Activated CD4-positive, CD25-positive, alpha-beta regulatory T cell treated with anti-CD3 and anti-CD28 coated beads, Interleukin-2, amount 50 U/mL, for 72 hours (primary cell): ENCODE results near the gene INSL3.

Source experiments
- DNase-seq: peaks from one replicate; pipeline ENCODE4 v3.0.0; 2021

INSL3 gene

DNA sequence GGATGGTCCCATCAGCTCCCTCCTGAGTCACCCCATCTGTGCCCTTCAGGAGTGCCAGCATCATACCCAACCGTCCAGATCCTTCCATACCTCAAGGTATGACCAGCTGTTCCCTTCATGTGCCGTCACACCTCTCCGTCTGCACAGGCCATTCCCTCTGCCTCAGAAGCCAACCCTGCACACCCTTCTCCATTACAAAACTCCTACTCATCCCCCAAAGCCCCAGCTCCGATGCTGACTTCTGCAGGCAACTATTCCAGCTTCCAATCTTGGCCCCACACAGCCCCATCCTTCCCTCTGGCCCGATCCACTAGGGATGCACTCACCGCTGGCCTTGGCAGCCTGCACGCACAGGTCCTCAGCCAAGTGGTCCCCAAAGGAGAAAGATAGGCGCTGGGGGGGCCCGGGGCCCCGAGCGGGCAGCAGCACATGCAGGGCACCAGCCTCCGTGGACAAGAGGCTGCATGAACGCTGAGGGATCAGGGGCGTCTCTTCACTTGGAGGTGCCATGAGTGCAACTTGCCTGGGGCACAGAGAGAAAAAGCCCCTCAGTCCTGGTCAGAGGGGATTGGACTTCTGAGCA is 22.7 kb upstream of the INSL3 start:
- DNase-seq, result no peak

DNA sequence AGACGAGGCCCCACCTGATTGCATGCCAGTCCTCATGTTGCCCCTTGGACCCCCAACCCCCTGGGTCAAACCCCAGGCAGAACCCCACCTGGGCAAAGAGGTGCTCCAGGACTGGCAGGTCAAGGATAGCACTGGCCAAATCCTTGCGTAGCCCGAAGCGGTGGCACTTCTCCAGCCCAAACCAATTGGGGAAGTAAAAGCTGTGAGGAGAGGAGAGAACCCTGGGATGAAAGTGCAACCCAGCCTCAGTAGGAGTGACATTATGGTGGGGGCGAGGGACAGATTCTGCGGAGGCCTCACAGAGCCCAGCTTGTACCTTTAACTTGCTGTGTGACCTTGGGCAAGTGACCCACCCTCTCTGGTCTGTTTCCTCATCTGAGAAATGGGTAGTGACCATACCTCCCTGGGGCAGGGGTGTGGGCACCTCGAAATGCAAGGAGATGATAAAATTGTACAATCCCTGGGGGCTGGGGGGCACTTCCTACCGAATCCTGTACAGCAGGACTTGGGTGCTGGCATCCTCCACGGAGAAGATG is 22.0 kb upstream of the INSL3 start:
- no peak for DNase-seq

DNA sequence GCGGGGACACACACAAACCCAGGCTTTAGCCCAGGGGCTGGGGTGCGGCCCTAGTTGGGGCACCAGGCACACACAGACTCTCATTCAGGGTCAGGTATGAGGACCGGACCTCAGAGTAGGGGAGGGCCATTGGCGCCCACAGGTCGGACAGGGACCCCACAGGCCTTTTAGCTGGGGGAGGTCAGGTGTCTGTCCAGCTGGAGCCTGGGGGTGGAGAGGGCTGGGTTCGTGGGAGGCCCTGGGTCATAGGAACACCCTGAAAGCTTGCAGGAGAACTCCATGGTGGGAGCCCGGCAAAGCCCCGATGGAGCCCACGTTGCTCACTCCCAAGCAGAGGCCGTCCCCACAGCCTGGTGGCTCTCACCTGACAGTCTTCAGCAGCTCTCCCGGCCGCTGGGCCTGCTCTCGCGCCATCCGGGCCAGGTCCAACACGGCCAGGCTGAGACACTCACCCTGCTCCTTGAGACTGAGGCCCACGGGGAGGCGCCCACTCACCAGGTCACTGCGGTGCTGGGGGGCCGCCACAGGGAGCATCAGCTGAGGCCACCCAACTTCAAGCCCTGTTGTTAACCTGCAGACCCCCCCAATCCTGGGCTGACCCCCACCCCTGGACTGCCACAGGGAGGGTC is 21.5 kb upstream of the INSL3 start:
- no peak for DNase-seq

DNA sequence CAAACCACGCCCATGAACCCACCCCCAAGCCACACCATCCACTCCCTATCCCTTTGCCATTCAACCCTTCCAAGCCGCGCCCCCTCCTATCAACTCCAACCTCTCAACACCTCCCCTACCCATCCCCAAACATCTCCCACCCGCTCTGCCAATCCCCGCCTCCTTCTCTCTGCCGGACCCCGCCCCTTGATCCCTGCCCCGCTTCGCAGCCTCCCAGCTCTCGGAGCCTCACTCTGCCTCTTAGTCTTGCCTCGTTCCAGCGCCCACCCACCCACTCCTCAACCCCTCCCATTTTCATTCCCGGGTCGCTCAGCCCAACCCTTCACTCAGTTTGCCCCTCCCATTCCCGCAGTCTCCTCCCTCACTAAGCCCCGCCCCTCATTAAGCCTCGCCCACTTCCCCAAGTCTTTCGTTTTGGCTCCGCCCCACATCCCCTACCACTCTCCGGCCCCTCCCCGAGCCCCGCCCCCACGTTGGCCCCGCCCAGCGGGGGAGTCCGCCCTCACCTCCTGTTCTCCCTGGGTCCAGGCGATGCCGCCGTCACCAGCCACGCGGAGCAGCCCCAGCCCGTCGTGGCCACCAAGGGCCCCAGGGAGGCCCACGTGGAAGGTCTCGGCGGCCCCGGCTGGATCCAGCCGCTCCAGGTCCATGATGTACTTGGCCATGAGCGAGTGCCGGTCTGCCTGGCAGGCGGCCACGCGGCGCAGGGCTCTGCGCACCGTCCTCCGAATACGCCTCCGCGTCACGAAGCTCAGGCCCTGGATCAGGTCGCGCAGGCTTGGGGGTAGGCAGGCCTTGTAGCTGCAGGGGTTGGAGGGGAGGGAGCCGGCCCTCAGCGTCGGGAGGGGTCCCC is 20.7 kb upstream of the INSL3 start:
- peak; percentile 72 for DNase-seq

DNA sequence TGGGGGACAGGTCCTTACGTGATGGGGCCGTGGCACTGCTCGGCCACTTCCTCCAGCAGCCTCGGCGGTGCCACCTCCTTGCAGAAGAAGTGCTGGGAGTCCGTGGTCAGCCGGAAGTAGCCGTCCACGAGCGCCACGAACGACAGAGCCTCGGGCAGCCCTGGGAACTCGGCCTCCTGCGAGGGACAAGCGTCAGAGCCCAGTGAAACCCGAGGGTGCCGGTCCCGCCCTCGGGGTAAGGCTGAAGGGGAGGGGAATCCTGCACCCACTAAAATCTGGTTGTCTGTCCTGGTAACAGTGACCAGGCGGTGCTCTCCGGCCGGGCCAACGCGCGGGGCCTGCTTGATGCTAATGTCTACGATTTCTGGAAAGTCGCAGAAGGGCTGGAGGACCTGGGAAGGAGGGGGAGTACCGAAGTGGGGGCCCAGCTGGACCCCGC is 20.1 kb upstream of the INSL3 start:
- DNase-seq, result no peak

DNA sequence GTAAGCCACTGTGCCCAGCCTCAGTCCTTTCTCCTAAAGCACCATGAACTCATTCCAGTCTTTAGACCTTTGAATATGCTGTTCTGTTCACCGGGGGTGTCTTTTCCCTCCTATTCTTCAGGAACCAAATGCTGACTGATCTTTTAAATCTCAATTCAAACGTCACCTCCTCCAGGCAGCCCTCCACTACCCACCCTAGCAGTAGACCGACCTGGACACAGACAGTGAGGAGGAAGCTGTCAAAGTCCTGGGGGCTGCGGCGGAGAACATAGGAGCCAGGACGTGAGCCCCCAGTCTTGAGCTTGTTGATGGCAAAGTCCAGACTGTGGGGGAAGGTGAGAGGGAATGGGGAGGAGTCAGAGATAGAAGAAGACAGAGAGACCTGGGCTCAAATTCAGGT is 18.7 kb upstream of the INSL3 start:
- no peak for DNase-seq

DNA sequence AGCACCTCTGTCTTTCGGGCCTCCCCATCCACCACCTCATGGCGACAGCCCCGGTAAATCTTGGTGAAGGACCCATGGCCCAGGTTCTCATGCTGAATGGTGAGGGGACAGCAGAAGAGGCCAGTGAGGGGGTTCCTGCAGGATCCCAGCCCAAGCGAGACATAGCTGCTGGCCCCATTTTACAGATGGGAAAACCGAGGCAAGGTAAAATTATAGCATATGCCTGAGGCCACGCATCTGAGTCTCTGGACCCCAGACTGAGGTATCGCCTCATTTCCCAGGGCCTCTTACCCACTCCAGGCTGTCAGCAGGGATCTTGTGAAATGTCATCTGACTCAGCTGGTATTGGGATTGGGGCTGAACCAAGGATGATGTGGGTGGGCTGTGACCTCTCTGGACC is 16.7 kb upstream of the INSL3 start:
- no peak for DNase-seq

DNA sequence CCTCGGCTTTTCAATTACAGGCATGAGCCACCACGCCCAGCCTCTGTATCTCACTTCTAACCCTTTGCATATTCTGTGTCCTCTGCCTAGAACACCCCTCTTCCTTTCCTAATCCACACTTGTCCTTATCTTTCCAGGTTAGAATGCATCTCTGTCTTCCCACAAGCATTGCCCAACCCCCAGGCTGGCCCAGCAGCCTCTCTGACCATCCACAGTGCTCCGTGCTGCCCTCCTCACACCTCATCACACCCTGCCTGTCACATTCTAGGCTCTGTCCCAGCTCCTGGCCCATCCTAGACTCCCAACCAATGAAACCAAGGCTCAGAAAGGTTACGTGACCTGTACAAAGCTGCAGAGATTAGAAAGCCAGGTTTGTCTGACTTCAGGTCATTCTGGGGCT is 15.2 kb upstream of the INSL3 start:
- no peak for DNase-seq

DNA sequence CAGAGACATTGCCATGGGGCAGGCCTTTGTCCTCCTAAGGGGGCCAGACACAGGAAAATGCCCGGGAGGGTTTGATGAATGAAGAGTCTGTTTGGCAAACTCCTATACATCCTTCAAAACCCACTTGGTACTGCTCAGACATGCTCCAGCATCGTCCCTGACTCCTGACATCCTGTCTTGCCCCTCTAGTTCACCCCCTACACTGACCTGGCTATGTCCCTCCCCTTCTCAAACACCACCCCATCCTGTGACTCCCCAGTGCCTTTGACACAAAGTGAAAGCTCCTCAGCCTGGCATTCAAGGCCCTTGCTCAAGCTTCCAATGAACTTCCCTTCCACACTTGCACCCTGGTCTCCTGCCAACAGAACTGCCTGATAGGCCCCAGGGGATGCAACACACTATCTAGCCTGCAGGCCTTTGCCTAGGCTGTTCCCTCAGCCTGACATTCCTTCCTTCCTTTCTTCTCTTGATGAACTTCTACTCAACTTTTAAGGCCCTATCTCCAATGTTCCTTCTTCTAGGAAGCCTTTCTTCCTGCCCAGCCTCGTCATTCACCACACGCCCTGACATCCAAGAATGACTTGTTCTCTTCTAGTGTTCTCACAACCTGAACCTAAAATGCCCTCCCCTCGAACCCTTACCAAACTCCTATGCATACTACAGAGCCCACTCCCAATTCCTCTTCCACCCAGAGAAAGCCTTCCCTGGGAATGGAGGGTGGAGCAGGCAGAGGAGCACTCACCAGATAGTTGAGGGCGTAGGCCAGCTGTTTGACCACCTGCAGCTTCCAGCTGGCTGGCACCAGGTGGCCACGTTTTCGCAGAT is 14.1 kb upstream of the INSL3 start:
- DNase-seq, result no peak

DNA sequence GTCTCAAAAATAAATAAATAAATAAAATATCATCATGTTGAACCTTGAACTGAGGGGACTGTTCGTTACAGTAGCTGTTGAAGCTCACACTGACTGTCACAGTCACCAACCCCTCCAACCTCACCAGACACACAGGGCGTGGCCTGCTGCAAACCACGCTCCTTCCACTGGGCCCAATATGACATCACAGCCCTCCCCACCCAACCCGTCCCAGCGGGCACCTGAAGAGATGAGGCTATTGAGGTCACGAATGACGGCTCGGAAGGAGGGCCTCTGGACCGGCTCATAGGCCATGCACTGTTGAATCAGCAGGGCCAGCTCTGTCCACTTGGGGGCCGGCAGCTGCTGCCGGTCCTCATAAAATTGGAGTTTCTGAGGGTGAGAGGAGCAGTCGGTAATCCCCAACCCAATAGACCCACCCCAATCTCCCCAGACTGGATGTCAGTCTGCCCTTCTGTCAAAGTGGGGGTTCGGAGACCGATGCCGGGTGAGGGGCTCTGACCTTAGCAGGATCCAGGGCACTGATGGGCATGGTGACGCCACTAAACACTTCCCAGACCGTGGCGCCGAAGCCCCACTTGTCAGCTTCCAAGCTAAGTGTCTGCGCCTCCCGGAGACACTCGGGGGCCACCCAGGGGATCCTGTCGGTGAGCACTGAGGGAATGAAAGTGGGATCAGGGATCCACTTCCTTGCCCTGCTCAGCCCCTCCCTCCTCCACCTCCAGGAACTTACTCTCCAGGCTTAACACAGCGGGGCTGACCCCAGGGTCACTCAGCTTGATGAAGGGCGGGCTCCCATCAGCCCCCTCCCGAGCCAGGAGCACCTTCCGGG is 13.2 kb upstream of the INSL3 start:
- DNase-seq, result no peak

DNA sequence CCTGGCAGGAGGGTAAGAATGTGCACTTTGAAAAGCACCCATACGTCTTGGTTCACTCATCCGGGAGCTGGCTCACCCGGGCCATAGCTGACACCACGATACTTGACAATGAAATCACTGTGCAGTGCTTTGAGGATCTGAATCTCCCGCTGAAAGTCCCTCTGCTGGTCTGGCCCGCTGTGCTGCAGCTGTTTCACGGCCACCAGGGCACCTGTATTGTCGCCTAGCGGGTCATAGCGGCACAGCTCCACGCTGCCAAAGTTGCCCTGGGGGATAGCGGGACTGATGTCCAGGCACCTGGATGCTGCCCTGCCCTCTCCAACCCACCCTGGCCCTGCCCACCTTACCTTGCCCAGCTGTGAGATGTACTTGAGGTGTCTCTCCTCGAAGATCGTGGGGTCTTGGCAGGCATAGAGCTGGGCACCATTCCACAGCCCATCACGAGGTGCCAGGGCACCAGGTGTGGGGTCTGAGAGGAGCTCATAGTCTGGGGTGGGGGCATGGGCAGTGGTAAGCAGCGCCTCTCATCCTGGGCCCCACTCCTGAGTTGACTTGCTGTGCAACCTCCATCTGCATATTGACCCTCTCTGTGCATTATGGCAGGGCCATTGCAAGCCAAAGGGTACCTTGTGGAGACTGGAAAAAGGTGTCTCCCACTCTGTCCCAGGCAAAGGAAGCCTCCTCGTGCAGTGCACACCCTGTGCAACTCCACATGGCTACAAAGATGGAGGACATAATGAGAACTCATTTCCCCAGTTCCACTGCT is 11.3 kb upstream of the INSL3 start:
- DNase-seq, result no peak

DNA sequence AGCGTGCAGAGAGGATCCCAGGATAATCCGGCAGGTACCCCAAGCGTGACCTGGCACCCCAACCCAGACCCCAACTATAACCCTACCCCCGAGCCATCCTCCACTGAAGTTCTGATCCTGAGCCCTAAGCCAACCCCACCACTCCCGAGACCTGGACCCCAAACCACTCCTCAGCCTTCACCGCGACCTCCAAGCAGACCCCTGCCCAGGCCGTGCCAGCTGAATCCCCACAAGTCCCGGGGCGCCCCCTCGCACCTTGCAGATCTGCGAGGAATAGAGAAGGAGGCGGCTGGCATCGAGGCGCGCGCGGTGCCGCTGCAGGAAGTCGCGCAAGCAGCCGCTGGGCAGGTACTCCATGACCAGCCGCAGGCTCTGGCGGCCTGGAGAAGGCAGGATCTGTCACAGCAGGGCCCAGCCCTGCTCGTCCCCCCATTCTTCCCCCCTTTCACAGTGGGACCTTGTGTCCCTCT is 10.1 kb upstream of the INSL3 start:
- no peak for DNase-seq

DNA sequence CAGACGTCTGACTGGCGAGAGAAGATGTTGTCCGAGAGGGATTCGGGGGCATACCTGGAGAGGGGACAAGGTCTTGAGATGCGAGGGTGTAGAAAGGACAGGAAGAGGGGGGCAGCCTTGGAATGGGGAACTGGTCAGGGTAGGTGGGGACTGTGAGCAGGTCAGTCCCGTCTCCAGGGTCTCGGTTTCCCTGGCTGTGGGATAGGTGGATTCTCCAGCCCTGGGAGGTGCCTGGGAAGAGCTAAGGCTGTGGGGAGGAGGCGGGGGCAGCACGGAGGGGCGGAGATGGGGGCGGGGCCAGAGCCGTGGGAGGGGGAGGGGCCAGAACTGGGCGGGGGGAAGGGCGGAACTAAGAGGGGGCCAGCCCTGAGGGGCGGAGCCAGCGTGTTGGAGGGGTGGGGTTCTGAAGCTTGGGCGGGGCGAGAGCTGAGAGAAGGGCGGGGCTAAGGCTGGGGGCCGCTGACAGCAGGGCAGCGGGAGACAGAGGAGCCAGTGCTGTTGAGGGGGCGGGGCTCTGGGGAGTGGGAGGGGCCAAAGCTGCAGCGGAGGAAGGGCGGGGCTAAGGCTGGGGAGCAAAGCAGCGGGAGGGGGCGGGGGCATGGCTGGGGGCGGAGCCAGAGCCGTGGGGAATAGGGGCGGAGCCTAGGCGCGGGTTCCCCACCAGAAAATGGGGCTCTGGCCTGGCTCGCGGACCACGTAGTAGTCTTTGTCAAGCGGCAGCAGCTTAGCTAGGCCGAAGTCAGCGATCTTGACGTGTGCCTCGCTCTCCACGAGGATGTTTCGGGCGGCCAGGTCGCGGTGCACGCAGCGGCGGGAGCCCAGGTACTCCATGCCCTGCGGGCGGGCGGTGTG is 9.5 kb upstream of the INSL3 start:
- DNase-seq, result peak; percentile 59

DNA sequence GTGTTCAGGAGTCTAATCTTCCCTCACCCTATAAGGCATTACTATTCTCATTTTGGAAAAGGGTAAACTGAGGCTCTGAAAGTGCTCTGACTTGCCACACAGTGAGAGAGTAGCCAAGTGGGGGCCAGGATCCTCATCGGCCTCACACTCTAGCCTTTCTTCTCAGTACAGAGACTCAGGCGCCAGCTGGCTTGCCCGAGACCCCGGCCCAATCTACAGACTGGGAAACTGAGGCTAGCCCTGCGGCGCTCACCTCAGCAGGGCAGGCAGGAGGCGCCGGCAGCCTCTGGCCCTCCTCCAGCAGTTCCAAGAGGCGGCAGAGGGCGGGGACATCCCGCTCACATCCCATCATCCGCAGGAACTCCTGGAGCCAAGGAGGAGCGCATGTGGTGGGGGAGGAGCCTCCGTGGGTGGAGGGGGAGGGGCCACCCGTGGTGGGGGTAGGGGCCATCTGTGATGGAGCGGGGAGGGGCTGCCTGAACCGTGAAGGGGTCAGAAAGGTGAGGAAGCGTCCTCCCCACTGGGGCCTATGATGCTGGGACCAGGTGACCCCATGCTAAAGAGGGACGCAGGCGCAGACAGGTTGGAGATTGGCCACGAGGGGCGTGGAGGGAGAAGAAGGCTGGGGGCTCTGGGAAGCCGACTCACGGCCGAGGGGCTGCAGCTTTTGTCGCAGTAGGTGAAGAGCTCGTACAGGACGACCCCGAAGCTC is 8.7 kb upstream of the INSL3 start:
- DNase-seq, result no peak

DNA sequence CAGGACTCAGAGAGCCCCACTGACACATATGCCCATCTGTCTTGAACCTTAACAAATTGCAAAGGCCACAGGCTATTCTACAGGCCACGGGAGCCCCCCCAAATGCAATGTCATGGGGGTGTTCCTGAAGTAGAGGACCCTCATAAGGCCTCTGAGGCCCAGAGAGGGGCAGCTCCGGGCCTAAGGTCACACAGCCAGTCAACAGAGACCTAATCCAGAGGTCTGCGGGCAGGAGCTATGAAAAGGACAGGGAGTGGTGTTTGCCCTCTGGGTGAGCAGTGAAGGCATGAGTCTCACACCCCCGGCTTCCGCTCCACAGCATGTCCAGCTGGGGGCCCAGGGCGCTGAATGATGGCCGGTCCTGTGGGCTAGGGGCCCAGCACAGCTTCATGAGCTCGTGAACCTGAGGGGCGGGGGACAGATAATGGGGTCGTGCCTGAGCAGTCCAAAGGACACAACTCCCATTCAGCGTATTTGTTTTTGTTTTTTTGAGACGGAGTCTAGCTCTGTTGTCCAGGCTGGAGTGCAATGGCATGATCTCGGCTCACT is 5.3 kb upstream of the INSL3 start:
- DNase-seq, result no peak

DNA sequence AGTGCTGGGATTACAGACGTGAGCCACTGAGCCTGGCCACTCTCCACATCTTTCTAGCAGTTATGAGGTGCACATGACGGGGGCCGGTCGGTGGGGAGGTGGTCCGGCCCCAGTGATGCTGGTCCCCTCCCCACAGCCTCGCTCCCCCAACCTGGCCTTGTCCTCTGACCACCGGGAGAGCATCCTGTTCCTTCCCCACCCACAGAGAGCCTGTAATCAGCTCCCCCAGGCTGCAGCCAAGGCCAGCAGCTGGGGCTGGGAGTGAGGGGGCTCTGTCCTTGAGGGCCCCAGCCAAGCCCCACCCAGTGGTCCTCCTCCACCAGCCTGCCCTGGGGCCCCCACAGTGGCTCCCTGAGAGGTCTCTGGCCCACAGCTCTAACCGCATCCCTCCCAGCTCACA is 3.0 kb upstream of the INSL3 start:
- DNase-seq, result no peak

DNA sequence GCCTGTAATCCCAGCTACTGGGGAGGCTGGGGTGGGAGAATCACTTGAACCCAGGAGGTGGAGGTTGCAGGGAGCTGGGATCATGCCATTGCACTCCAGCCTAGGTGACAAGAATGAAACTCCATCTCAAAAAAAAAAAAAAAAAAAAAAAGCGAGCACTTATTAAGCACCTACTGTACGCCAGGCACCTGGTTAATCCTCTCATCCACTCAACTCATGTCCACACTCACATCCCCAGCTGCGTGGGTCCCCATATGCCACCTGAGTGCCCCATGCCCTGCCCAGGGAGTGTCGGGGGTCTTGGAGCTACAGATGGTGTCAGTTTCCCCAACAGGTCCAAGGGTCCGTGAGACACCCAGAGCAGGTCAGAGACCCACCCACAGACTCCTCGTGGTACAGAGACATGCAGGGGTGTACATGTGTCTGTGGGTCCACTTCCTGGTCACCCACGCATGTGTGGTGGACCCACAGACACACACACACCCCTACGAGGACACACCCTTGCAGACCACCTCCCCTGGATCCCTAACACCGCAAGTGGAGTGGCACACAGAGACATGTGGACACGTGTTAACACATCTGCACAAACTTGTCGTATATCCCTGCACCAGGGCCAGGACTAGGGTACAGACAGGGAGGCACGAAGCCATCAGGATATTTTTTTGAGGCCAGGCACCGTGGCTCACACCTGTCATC is 3.5 kb downstream of the INSL3 start:
- no peak for DNase-seq

DNA sequence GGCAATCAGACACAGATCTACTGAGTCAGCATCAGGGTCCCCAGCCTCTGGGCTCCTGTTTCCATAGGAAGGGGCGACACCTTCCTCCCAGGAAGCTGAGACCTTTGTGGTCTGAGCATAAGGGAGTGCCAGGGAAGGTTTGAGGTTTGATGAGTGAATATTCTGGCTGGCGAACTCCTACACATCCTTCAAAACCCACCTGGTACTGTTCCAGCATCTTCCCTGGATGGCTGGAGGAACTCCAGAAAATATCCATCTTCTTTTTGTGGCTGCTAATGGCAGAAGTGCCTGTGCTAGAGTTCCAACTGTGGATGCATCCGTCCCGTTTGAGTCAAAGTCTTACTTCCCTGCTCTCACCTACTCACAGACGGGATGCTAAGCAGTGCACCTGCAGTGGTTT is 9.2 kb downstream of the INSL3 start:
- no peak for DNase-seq

DNA sequence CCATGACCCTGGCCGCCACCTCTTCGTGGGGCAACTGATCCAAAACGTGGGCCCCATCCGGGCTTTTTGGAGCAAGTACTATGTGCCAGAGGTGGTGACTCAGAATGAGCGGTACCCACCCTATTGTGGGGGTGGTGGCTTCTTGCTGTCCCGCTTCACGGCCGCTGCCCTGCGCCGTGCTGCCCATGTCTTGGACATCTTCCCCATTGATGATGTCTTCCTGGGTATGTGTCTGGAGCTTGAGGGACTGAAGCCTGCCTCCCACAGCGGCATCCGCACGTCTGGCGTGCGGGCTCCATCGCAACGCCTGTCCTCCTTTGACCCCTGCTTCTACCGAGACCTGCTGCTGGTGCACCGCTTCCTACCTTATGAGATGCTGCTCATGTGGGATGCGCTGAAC is 9.6 kb downstream of the INSL3 start:
- no peak for DNase-seq
